HG03378 (cell line): ENCODE measurements around the gene C9orf85.

Source experiments
- ATAC-seq: cut with Tn5 transposase; IDR thresholded peaks from one replicate; pipeline ENCODE4 v1.9.1; 2021; ENCODE audit warnings: mild to moderate bottlenecking, moderate library complexity; ENCODE audit not compliant: unreplicated experiment

Gene C9orf85

GRCh38 chr9:71901695-71902597 lies 9.5 kb upstream of the C9orf85 start:
- ATAC-seq, result no peak

GRCh38 chr9:71904076-71904475 lies 7.4 kb upstream of the C9orf85 start:
- no peak for ATAC-seq

- ATAC-seq, result no peak
These were observed 2.6 kb upstream of the C9orf85 start for GRCh38 chr9:71908825-71909224.

DNA sequence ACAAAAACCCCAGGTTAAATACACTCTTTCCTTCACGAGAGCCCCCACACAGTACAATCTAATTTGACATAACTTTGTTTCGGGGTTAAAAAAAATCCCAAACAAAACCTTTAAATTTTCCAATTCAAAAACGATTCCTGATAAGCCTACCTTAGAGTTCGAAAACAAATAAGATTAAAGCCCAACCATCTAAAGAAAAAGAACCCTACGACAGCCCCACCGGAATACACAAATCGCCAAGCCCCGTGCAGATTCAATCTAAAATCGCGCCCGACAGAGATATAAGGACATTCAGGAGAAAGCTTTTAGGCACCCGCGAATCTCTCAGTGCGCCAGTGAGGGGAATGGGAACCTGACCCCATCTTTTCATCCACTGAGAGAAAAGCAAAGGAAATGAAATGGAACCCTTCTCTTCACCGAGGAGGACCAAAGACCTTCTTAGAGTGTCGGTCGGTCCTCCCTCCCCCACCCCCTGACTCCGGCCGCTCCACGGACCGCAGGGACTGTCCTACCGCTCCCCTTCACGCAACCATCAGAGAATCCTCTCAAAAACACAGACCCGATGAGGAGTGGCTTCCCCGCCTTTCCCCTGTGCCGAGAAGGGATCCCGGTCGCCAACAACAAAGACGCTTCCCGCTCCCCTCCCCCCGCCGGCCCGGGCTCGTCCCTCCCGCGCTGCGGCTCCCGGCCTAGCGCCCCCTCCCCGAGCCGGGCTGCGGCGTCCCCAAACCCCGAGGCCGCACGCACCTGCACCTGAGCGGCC lies 1.4 kb upstream of the C9orf85 start:
- peak; percentile 0 for ATAC-seq

DNA sequence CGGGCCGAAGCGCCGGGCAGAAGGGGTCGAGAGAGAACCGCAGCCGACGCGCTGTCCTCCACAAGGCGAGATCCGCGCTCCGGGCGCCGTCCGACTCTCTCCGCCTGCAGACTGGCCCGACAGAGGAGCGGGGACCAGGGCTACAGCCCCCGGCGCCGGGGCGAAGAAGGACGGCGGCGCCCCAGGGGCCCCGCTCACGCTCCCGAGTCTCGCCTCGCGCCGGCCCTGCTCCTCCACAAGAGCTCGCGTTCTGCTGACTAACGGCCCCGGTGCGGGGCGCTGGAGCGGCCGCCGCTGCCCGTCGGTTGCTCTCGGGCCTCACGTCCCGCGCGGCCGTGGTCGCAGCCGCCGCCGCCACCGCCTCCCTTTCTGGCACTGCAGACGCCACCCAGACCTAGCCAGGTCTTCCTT lies 784 bp upstream of the C9orf85 start:
- ATAC-seq, result peak; percentile 14

- no peak for ATAC-seq
These were observed 483 bp downstream of the C9orf85 start for GRCh38 chr9:71911908-71912335.

GRCh38 chr9:71915495-71915894 lies 4.1 kb downstream of the C9orf85 start:
- no peak for ATAC-seq

- ATAC-seq, result peak; percentile 92
These were observed 5.5 kb downstream of the C9orf85 start for GRCh38 chr9:71916834-71917534.

- ATAC-seq, result no peak
These were observed 7.0 kb downstream of the C9orf85 start for GRCh38 chr9:71918419-71918818.

DNA sequence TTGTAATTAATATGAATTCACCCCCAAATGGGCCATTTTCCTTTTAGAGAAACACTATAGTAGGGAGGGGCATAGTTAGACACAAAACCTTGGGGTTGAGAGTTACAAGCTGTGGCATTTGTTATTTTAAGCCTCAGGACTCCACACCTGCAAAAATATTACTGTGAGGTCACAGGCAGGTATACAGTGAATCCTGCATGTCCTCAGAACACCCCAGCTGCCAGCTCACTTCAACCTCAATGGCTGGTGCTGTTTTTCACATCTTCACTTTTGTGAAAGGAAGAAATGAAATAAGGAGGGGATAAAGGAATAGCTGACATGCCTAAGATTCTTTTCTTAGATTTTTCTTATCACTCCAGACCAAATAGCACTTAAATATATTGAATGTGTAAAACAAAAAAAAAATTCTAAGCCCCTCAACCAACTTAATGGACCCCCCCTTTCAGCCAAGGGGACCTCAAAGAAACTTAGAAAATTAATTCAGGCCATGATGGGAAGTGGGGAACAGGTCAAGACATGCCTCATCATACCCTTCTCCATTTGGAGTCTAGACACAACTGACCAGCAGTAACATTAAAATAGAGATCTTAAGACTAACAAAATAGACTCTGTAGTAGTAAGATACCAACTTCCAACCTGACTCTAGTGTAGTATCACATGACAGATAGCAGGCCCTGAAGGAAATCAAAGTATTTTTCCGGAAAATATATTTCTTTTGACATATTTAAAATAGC lies 9.2 kb downstream of the C9orf85 start:
- no peak for ATAC-seq

DNA sequence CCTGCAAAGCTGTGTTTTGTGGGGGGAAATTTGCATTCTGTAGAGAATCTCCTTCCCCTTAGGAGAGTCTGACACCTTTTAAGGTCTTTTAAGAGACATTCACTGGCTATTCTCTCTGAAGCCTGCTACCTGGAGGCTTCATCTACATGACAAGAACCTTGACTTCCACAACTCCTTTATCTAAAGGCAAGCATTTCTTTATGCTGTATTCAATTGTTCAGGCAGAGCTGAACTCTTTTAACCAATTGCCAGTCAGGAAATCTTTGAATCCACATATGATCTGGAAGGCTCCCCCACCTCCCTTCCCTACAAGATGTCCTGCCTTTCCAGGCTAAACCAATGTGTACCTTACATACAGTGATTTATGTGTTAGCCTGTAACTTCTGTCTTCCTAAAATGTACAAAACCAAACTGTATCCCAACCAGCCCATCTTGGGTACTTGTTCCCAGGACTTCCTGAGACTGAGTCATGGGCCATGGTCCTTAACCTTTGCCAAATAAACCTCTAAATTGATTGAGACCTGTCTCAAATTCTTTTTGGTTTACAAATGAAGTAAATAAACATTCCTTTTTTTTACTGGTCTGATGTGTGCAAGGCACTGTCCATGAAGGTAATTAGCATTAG lies 9.9 kb downstream of the C9orf85 start:
- no peak for ATAC-seq

DNA sequence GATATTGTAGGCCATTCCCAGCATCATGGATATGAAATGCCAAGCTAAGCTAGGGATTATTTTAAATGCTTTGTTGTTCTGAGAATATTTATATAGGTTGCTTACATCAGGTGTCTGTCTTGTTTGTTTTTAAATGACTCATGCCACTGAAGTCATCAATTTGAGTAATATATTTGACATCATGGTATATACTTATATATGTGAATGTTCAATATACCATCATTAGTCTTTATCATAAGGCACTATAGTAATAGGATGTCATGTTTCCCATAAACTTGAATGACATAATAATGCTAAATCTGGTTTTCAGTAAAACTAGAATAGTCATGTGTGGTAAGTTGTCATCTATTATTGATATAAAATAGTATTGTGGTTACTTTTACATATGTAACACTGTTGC lies 13.1 kb downstream of the C9orf85 start:
- ATAC-seq, result no peak

GRCh38 chr9:71925834-71926233 lies 14.4 kb downstream of the C9orf85 start:
- ATAC-seq, result no peak

DNA sequence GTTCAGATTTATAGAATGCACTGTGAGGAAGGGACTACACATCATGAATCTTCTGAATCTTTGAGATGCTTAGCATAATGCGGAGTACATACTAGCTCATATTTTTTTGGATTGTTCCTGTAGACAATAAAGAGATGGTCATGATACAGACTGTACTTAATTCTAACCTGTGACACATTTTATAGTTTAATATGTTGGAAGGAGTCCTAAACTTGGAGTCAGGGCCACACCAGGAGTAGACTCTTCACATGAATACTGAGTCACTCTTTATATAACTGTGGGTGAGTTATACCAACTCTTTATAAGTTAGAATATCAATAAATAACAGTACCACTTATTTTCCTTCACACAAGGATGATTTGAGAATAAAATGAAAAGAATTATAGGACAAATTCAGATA lies 16.9 kb downstream of the C9orf85 start:
- ATAC-seq, result no peak

- no peak for ATAC-seq
These were observed 17.4 kb downstream of the C9orf85 start for GRCh38 chr9:71928806-71929205.

- no peak for ATAC-seq
These were observed 17.8 kb downstream of the C9orf85 start for GRCh38 chr9:71929223-71929622.

GRCh38 chr9:71929791-71930440 lies 18.5 kb downstream of the C9orf85 start:
- no peak for ATAC-seq

DNA sequence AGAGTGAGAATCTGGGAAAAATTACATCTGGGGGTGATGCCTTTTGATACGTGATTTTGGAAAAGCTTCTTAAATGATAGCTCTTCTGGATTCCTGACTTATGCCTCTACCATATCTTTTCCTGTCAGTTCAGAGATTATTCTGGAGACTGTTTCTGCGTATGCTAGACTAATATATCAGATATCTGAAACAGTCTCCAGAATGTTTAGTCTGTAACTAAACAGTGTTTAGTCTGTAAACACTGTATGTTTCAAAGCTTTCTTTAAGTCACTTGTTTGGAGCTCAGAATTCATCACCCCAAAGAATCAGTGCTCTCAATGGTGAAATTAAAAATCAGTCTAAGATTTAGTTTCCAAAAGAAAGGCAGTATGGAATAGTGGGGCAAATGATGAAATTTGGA lies 19.7 kb downstream of the C9orf85 start:
- ATAC-seq, result no peak

GRCh38 chr9:71936066-71936465 lies 24.6 kb downstream of the C9orf85 start:
- no peak for ATAC-seq
